Fibroblast of skin of left quadriceps (primary cell): Measurements from ENCODE around the gene MDGA2.
A peak's percentile ranks its signal among the peaks of the same experiment; 100 is the strongest.

Source experiments
- DNase-seq, 2 experiments: peaks; one replicate each; pipeline ENCODE4 v3.0.0-alpha.2; 2013; ENCODE audit warnings: low read depth in 2 of 2

The MDGA2 gene

DNA sequence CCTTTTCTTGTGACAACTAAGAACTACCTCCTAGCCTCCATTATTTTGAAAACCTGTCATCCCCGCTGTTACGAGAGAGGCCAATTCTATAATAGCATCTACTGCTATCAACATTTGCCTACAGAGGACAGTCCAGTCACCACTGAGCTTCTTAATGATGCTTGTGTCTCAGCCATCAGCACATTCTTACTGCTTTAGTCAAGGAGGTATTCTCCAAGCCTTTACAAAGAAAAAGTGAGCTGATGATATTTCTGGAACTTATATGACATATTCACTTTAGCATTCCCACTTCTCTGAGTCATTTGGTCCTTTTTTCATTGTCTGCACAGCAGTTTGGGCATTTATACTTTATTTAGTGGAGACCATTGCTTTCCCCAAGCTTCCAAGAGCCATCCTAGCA, 526.1 kb downstream of the MDGA2 start:
- DNase-seq: peak; percentile 15 to 20

DNA sequence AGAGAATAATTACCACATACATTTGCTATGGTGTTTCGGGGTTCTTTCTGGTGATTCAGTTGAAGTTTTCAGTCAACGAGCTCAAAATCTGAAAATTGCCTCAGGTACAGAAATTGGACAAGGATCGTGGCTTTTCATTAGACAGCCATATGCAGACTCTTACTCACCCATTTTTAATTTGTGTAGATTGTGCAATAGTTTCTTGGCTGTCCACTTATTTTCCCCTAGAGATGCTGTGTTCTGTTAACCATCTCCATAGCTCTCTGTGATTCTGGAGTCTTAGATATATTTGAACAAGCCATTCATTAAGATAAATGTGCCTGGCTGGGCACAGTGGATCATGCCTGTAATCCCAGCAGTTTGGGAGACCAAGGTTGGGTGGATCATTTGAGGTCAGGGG, 526.7 kb downstream of the MDGA2 start:
- peak in 1 of 2 experiments; percentile 6 for DNase-seq

DNA sequence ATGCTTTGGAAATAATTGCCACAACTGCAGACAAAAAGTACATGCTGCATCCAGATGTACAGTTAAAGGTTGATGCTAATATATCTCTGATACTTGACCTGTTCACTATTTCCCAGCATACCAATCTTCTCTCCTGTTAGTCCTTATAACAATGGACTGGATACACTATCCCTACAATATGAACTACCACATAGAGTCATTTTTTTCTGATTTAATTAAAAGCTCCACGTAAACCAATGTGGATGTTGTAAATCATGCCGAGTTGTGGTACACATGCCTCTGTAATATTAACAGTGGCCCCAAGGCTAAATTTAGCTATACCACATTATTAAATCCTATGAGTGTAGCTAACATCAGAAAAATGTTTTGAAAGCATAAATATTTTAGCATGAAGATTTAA, 554.8 kb downstream of the MDGA2 start:
- DNase-seq: peak in 1 of 2 experiments; percentile 1

DNA sequence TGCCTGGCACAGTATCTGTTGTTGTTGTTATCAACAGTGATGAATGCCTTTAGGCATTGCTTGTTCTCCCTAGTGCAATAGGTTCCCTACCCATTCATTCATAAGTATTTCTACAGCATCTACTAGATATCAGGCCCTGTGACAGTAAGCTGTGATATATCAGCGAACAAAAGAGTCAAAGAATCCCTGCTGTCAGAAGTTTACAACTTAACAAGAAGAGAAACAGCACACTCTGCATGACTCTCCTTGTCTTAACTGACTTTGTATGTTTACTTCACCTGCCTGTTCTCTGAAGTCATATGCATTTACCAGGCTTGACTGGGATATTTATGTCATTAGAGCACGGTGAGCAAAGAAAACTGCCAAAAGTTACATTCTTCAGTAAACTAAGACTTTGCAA, 571.6 kb downstream of the MDGA2 start:
- no peak for DNase-seq

DNA sequence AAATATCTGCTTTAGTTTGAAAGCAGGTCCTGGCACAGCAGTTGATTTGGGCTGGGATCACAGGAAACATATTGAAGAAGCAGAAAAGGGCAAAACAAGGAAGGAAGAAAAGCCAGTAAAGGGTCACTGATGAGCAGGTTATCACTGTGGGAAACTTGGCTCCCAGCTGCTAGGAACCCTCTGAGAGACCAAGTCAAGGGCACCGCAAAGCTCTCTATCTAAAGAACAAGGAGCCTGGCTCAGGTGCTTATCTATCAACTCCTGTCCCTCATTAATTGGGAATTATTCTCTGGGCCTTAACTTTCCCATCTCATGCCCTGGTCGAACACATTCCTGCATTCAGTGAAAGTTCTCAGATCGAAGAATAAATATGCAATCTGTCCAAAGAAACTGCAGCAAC, 572.9 kb downstream of the MDGA2 start:
- no peak for DNase-seq

DNA sequence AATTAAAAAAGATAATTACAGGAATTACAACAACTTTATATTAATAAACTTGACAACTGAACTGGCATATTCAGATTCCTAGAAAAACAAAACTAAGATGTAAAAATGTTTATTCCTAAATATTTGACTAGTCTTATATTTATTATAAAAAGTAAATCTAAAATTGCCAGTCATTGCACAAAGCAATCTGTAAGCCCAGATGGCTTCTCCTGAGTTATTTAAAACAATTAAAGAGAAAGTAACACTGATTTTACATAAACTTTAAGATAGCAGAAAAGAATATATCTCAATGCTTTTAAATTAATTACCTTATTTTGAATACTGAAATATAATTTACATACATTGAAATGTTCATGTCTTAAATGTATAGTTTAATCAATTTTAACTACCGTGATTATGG, 589.7 kb downstream of the MDGA2 start:
- DNase-seq: no peak

DNA sequence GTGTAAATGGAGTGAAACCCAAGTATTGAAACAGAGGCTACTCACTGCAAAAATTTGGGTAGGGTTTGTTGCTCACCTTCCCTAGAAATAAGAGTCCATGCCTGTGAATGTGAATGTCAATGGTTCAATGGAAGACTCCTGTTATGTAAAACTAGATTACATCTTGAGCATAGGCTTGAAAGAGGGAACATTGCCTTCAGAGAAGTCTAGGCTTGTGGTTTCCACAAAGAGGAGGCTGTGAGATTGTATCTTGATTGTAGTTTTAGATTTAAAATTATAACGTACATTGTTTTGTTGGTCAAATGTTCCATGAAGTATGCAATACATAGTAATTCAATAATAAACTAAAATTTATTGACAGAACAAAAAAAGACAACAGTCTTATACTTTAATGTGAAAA, 610.1 kb downstream of the MDGA2 start:
- no peak for DNase-seq

DNA sequence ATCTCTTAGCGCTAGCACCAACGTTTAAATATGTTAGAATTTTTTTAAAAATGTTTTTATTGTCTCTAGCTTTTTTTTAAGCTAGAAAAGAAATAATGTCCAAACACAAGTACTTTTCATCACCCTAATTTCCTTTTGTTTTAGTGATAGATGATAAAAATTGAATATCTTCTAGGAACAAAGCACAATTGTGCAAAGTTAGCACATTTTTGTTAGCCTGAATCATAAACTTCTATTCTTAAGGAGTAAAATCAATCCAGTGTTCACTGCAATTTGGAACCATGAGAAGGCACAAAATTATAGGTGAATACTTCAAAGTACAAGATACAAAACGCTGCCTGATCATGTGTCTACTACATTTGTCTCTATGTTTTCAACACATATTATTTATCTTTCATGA, 615.4 kb downstream of the MDGA2 start:
- DNase-seq: no peak

DNA sequence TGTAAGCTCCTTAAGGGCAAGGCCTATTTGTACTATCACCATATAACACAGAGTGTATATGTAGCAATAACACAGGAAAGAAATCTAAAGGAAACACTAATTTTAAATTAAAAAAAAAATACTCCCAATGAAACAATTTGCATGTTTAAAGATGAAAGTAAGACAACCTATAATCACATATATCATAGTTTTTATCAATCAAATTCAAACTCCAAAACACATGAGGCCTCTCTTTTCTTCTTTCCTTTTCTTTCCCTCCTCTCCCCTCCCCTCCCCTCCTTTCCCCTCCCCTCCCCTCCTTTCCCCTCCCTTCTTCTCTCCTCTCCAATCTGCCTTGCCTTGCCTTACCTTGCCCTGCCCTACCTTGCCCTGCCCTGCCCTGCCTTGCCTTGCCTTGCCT, 618.0 kb downstream of the MDGA2 start:
- no peak for DNase-seq

DNA sequence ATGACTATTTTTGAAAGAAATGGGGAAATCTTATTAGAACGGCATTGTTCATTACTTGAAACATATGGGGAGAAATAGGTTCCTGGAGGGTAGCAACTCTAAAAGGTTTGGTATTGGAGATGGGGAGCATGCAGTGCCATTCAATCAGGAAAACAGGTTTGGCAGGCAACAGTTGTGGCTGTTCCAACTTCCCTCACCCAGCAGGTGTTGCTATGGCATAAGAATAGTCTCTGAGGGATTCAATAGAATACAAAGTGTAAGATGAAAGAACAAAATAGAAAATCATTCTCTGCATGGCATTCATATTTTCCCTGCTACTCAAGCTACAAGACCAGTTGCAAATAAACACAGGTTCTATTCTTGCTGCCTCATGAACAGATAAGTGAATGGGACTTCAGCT, 630.6 kb downstream of the MDGA2 start:
- no peak for DNase-seq

DNA sequence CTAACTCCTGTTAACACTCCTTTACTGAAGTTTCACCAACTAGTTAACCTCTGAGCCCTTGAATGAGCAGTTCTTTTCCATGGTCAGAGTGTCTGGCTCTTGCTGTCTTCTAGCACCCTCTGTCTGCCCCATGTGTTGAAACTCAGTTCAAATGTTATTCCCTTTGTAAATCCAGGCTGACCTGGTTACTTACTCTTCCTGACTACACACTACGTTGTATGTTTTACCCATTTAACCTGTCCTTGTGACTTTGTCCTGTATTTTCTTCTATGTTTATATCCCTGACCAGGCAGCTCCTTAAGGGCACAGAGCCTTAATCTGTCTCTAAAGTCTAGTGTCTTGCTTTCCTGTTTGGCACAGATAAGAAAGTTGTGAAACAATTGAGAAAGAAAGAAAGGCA, 634.9 kb downstream of the MDGA2 start:
- DNase-seq: no peak

DNA sequence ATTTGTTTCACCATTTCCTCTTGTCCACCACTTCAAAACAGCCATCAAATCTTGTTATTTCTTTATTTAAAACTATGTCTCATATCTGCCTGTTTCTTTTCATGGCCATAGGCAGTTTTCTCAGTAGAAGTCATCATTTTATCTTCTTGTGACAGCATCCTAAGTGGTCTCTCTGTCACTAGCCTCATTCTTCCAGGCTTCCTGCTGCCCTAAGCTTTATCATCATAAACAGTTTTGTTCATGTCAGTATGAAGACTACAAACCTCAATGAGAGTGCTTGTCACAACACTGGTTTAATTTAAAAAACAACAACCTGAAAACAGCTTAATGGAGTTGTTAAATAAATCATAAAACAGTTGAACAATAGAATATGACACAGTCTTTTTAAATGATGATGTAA, 636.1 kb downstream of the MDGA2 start:
- DNase-seq: no peak

DNA sequence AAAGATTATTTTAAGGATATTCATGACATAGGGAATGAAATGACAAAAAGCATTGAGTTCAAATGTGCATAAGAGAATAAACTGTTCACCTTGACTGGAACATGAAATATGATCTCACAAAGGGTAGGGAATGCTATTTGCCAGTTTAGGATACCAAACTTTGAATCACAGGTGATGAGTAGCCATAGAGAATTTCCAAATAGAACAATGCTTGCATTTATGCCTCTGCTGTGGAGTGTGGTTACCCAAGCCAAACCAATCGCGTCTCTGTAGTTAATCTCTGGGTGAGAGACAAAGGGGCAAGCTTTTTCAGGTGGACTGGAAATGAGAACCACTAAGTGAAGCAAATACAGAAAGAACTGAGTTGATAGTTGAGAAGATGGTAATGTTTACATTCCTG, 652.7 kb downstream of the MDGA2 start:
- no peak for DNase-seq

DNA sequence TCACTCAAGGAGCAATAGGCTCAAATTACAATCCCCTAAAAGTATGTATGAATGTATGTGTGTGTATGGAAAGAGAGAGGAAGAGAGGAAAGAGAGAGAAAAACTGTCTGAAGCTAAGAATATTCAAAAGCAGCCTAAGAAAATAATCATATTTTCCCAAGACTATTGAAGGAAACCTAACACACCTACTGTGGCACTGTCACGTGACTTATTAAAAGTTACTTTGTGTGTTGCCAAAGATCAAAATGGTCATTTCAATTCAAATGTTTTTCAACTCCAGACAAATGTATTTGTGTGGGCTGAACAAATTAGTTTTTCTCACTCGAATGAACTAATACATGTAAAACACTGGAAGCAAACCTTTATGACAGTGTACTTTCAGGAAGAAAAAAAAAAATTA, 654.9 kb downstream of the MDGA2 start:
- DNase-seq: no peak

DNA sequence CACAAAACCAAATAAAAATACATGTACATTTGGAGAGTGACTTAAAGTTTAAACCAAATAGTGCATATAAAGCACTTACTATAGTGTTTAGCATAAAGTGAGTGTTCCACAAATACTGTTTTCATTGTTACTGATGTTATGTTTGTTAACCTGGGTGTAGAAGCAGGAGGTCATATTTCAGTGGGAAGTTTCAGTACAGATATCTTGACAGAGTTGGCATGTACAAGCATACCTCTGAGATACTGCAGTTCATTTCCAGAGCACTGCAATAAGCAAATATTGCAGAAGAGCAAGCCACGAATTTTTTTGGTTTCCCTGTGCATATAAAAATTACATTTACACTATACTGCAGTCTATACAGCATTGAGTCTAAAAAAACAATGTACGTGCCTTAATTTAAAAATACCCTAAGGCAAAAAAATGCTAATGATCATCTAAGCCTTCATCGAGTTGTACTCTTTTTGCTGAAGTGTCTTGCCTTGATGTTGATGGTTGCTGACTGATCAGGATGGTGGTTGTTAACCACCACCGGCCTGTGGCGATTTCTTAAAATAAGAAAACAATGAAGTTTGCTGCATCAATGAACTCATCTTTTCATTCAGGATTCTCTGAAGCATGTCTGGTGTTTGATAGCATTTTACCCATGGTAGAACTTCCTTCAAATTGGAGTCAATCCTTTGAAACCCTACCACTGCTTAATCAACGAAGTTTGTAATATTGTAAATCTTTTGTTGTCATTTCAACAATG, 662.7 kb downstream of the MDGA2 start:
- no peak for DNase-seq

DNA sequence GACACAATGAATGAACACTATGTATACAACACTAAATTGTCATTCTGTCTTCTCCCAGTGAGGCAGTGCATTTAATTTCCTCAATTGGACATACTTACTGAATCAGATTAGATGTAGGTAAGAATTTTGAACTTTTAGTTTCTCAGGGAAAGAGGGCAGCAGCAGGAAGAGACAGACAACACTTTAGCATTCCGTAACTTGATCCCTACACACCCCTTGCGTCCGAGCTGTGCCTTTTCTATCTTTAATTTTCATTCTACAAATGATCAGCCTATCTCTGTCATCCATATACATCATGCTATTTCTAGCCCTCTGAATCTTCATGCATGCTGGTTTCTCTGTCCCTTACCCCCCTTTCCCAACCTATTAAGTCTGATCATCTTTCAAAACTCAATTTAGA, 665.8 kb downstream of the MDGA2 start:
- no peak for DNase-seq

DNA sequence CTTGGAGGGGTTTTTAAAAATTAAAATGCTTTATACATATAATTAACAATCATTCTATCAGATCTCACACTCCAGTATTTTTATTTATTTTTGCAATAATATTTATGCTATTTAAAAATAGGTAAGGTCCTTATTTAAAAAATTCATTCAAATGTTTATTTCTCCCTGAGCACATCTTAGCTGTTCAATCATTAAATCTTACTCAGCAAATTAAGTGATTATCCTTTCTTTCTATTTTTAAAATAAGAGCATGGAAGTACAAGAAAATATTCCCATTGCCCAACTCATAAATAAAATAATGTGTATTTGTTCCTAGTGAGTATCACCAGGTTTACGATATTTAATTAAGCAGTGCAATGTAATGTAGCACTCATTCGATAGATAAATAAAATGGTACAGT, 666.7 kb downstream of the MDGA2 start:
- no peak for DNase-seq

DNA sequence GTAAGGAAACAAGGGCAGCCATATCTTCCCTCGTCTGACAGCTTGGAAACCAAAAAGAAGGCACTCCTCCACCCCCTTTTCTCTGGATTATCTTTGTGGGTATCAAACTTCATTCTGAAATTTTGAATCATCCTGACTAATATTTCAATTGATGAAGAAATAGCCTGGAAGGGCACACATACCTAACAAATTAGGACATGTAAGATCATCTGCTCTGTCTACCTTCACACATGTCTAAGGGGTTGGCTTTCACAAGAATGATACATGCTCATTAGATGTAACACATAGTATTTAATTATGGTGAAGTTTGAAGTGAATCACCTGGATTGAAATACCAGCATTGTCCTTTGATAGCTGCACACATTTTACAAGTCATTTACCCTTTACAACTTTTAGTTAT, 675.7 kb downstream of the MDGA2 start:
- DNase-seq: no peak

DNA sequence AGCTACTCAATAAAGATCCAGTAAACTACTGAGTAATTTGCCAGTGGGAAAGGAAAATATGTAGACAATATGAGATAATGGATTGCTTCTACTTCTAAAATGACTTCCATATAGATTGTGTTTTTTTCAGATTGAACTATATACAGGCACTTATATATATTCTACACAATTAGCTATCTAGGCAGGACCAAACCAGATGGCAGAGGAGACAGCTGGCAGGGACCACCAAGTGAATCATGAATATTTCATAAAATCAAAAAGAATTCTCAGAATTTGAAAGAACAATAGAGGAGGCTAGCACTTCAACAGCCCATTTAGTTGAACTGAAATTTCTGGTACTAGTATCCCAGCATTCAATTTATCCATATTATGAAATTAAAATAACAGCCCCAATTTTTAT, 685.8 kb downstream of the MDGA2 start:
- DNase-seq: no peak

DNA sequence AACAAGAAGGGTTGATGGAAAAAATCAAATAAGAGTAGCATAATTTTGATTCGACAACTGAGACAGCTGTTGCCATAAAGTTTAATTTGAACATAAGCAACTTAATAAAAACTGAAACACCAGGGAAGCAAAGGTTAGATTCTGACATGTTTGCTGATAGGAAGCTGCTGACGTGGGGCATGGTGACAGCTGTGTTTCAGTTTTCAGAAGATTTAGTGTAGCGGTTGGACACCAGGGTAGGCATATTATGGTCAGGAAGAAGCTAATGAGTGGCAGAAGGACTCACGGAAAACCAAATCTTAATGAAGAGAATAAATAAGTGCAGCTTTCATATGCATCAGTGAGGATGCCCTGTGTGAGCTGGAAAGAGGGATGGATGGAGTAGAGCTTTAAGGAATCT, 687.1 kb downstream of the MDGA2 start:
- DNase-seq: no peak

DNA sequence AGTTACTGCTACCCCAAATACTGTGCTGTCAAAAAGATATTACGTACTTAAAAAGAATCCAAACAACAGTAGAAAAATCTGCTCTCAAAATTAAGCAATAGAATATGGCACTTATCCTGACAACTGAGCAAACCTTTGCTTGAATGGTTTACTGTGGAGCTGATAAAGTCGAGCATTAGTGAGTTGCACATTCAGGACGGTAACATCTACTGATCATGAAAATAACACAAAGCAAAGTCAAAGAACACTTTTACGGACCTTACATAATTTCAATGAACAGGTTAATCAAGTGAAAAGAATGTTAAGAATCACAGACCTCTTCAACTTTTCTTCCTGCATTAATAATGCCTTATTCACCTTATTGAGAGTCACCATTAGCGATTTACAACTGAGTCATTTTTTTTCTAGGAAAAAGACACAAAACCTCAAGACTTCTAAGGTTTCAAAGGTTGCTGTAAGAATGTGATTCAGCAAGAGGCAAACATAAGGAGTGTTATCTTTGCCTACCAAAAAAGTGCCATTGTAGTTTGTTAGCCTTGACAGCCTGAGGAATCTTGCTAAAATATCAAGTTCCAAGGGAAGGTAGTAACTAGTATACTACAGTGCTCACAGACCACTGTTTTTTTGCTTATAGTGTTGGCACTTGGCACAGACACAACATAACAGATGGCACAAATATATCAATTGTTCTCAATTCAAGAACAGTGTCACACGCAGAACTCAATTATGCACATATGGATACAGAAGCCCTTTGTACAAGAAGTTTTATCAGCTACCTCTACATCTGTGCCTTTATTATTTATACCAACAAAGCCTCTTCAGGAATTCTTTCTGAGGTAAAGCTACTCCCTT, 689.6 kb downstream of the MDGA2 start:
- DNase-seq: no peak

DNA sequence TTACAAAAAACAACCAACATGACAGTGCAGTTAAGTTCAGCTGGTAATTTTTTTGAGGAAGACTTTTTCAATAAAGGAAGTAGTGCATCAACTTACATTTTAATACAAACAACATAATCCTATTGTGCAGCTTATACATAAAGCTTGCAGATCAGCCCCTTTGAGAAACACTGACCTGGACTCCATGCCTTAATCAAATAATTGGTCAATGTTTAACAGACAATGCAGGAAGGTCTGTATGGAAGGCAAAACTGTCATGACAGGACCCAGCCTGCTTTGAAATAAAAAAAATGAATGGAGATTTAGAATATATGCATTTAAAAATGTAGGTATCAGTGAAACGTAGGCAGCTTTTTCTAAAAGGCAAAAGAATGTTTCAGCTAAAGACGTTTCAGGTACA, 702.1 kb downstream of the MDGA2 start:
- DNase-seq: no peak

DNA sequence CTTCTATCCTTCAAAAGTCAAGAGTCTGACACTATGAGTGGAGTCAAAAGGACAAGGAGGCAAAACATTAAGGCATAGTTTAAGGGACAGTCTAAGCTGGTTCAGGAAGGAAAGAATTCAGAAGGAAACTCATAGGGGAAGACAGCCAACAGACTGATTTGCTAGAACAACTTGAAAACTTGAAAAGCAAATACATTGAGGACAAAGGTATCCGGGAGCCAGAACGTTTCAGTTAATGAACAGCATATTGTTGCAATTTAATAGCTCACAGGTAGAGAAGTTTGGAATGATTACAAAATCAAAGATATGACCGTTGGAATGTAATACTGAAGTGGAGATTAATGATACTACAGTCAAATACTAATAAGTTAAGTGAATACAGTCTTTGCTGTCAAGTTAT, 711.0 kb downstream of the MDGA2 start:
- DNase-seq: no peak
